Upper lobe of left lung (tissue), 4 donors: ENCODE measurements around the gene IPCEF1.

Experiments
- CTCF ChIP-seq, 6 experiments: fragments of 450-650 bp in 4 of 6; fragments of 200-600 bp in 2 of 6; sonication (generic) in 2 of 6; IDR thresholded peaks; one replicate each; pipeline ENCODE4 v1.5.1; 2016 to 2019; ENCODE audit warnings: antibody characterized with exemption in 6 of 6
- EP300 ChIP-seq, 4 donors: sonication (generic); formaldehyde crosslinking; IDR thresholded peaks; one replicate each; pipeline ENCODE4 v1.5.1; 2017; ENCODE audit warnings: antibody characterized with exemption in 4 of 4, control low read depth in 2 of 4
- POLR2A ChIP-seq, 4 donors: fragments of 450-650 bp; IDR thresholded peaks; one replicate each; pipeline ENCODE4 v1.5.1; 2016 to 2017; ENCODE audit warnings: antibody characterized with exemption in 4 of 4, mild to moderate bottlenecking in 2 of 4
- POLR2AphosphoS5 ChIP-seq, 2 donors: sonication (generic); formaldehyde crosslinking; IDR thresholded peaks; one replicate each; pipeline ENCODE4 v1.5.1; 2017; ENCODE audit warnings: antibody characterized with exemption in 2 of 2

DNA sequence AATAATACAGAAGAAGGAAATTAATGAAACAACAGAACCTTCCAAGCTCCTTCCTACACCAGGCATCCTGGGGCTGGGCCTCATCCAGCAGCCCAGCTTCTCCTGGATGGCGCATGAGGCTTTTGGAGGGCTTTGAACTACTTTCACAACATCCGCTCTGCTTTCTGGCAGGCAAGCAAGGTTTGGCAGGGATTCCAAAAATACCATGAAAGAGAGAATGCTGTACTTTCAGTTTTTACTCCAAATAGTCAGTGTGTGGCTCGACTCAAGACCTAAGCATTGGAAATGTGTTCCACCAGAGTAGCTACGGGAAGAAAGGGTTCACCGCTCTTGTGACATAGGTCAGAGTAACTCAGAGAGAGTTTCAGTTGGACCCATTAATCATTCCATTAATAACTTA lies 192.2 kb downstream of the IPCEF1 start:
- TF ChIP-seq CTCF (IDR thresholded peaks at IDR 0.05) (no peak), POLR2A (IDR thresholded peaks at IDR 0.05) (no peak), POLR2AphosphoS5 (IDR thresholded peaks at IDR 0.05) (peak in 1 of 2 donors; percentile 32), EP300 (IDR thresholded peaks at IDR 0.05) (no peak)
